ENCODE data around the gene LMF1.

Gene LMF1

DNA sequence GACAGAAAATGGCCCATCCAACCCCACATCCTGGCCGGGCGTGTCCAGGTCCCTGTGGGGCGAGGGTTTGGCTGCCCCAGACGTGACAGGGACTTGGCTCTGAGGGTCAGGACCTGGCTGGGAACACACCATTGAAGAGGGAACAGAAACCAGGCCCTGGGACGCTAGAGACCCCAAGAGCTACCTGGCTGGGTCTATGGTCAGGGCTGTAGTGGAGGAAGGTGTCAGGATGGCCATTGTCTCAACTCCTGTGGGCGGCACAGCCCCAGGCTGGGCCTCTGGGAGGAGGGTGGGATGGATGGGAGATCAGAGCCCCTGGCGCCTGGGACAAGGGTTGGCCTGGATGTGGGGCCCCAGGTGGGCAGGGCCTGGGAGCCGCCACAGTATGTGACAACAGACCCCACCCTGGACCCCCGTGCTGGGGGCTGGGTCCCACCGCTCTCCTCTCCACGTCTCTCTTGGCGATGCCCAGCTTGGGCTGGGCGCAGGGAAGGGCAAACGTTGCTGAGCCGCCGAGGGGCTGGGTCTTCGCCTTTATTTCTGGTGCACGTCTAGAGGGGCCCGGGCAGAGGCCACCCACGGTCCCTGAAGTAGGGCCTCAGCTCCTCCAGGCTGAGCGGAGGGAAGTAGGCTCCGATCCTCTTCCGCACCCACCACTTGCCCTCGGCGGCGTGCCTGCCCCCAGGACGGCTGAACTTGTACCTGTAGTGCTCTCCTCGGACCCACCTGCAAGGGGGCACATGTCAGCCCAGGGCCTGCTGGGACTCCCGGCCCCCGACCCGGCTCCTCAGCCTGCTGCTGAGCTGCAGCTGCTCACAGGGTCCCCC lies 116.6 kb downstream of the LMF1 start:
- no peak for DNase-seq

DNA sequence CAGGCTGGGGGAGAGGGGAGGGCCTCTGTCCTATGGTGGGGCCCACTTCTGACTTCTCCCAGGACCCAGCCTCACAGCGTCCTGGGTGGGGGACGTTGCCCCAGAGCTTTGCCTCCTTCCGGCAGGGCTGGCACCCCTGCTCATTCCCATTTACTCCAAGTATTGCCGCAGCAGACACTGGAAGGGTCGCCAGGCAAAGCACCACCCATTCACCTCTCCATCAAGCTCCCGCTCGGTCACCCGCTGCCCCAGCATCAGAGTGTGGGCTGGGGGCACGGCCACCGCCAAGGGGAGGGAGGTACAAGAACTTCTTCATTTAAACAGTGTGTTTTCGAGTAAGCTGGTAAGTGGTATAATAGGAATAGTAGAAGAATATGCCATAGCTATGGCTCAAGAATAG lies 117.5 kb downstream of the LMF1 start:
- DNase-seq: peak in 1 of 51 donors; percentile 48

DNA sequence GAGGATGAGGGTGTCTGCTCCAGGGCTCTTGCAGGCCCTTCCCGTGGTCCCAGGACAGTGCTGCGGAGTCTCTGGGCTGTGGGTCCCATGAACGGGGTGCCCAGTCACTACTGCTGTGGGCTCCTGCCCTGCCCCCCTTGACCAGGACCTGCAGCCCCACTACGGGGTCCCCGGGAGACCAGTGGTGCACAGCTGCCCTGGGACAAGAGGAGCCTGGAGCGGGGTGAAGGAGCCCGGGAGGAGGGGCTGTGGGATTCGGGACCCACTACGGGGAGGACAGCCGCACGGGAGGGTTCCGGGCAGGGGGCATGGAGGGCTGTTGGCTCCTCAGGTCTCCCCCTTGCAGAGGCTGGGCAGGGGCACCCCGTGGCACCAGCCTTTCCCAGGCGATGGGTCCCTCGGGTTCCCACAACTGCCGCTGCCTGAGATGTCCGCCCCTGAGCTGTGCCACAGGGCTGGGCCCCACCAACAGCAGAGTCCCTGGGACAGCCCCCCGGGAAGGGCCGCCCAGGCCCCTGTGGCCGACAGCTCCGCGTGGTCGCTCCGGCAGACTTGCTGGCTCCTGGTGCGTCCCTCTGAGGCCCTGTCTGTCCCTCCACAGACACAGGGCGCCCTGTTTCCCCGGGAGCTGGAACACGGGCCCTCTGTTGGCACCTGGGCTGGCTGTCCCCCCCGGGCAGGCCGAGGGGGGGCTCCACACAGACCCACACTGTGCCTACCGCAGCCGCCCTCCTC lies 118.2 kb downstream of the LMF1 start:
- DNase-seq: peak in 44 of 51 donors; percentile 7 to 83 (median 58)

DNA sequence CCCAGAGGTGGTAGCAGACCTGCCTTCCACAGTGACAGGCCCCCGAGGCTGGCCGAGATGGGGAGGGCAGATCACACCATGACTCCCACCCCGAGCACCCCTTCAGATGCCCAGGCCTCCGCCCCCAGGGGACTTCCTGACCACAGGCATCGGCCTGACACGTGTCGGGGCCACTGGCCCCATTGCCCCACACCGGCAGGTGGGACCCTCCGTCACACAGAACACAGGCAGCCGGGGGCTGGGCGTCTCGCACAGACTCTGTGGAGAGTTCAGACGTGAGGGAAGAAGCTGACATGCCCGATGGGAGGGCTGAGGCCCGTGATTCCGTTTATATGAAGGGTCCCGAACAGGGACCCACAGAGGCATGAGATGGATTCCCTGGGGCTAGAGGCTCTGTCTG lies 118.9 kb downstream of the LMF1 start:
- no peak for DNase-seq

DNA sequence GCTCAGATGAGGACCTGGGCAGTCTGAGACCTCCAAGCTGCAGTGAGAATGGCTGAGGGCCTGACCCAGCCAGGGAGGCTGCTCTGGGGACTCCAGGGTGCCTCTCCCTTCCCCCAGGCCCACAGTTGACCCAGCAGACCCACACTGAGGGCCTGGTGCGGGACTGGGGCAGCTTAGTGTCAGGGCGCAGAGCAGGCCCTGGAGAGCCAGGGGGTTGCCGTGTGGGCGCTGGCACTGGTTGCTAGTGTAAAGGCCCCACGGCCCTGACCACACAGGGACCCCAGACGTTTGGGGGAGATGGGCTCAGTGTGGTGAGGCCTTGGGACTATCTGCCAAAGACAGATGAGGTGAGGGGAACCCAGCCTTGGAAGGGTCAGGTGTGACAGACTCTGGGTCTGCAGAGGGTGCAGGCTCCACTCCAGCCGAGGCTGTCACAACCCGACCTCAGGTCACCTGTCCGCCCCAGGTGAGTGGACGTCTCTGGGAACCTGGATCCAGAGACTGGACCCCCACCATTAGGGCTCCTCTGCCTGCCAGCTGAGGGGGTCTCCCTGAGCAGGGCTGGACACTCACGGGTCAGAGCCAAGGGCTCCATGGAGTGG lies 119.5 kb downstream of the LMF1 start:
- no peak for DNase-seq

DNA sequence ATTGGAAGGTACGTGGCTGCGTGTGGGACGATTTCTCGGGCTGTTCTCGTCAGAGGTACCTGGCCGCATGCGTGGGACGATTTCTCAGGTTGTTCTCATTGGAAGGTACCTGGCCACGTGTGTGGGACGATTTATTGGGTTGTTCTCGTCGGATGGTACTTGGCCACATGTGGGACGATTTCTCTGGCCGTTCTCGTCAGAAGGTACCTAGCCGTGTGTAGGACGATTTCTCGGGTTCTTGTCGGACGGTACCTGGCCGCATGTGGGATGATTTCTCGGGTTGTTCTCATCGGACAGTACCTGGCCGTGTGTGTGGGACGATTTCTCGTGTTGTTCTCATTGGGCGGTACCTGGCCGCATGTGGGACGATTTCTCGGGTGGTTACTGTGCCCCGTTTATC lies 120.1 kb downstream of the LMF1 start:
- DNase-seq: no peak

DNA sequence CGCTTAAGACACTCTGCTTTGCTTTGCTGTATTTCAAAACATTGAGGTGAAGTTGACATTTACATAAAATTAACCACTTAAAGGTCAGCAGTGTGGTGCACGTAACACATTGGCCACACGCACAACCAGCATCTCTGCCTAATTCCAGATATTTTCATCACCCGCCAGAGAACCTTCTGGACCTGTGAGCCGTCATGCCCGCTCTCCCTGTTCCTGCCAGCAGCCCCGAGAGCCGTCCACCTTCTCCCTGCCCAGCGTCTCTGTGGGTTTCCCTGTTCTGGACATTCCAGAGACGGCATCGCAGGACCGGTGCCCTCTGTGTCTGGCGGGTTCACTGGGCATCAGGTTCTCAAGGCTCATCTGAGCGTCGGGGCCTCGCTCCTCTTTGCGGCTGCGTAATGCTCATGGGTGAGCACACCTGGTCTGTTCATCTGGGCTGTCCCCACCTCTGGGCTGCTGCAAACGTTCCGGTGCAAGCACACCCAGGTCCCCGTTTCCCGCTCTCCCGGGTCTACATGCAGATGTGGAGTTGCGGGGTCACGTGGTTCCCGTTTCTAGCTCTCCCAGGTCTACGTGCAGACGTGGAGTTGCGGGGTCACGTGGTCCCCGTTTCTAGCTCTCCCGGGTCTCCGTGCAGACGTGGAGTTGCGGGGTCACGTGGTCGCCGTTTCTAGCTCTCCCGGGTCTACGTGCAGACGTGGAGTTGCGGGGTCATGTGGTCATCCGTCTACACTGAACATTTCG lies 122.1 kb downstream of the LMF1 start:
- DNase-seq: no peak

DNA sequence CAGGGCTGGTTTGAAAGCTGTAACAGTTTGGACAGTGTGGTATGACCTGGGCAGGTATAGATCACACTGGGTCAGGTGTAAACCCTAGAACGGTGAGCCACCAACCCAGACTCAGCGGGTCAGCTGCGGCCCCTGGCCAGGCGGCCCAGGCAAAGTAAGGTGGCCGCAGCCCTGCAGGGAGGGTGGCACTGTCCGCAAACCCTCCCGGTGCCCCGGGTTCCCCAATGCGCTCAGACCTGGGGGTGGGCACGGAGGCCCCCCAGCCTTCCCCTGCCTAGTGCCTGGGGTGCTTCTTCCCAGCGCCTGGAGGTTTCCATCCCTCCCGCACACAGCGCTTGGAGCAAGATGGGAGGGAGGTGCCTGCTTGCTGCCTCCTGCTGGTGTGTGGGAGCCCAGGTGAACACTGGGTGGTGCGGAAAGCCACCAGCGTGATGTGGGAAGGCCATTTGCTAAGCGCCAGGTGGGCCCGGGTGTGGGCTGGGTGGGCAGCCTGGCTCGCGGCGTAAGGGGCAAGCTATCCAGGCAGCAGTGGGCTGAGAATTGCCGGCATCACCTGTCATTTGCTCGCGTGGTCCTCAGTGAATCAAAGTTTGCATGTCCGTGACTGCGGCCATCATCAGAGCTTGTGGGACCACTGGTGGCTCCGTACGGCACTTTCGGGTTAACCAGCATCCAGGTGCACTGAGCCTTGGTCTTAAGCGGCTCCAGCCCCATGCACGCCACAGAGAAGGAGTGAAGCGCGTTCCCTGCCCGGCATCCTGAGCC lies 122.9 kb downstream of the LMF1 start:
- no peak for DNase-seq

DNA sequence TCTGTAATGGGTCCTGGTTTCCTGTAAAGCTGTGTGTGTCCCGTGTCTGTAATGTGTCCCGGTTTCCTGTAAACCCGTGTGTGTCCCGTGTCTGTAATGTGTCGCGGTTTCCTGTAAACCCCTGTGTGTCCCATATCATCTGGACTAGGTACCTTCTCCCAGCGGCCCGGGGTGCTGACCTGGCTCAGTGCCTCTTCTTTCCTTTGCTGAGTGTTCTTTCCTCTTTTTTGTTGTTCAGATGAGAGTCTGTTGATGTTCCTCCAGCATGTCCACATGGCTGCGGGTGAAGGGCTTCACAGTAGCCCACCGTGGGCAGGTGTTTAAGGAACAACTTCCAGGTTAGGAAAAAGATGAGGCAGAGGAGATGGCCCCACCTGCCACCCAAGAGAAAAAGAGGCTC lies 123.6 kb downstream of the LMF1 start:
- DNase-seq: no peak

DNA sequence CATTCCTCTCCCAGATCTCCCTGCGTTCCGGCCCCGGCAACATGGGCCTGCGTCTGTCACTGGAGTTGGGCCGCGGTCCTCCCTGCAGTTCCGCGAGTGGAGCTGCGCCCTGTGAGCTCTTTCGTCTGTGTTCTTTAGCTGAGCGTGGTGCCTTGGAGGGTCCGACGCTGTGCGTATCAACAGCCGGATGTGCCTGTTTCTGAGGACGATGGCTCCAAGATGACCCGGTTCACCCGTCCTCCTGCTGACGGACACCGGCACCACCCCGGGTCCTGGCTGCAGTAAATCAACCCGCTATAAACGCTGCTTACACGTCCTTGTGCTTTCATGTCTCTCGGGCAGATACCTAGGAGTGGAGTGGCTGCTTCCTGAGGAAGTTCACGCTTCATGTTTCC lies 125.4 kb downstream of the LMF1 start:
- DNase-seq: no peak

DNA sequence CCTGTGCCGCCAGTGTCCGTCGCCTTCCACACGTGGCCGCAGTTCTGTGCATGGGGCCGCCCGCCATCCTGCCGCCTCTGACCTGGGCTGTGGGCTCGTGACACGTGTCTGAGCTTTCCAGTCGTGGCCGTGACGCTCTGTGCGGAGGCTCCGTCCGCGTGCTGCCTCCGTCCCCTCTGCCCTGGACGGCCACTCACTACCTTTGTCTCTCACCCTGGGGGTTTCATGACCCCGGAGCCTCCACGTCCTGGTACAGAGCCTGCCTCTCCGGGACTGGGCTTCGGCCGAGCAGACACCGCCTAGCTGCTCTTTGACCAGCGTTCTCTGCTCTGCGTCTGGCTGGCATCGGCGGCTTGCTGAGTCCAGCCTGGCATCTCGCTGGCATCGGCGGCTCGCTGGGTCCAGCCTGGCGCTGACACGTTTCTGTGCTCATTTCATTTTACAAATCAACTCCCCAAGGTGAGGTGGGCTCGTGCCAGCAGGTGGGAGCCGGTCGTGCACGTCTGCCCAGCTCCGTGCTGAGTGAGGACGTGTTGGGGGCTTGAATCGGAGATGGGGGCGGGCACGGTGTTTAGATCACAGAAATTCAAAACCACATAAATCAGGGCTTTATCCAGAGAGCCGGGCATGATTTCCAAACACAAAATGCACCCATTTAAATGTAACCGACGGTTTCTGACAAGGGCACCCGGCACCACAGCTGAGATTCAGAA lies 126.0 kb downstream of the LMF1 start:
- no peak for DNase-seq

DNA sequence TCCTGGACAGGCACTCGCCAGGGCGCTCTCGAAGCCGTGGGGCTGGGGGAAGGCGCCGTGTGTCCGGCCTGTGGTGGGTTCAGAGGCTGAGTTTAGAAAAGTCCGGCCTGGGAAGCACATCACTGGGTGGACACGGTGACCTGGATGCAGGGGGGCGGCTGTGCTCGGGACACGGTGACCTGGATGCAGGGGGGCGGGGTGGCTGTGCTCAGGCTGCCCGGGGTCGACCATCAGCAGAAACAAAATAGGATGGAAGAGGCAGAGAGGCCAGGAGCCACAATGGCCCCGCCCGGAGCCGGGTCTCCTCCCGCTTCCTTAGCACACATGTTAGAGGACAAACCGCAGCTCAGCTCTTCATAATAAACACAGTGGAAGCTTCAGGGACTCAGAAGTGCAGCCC lies 127.0 kb downstream of the LMF1 start:
- DNase-seq: no peak

DNA sequence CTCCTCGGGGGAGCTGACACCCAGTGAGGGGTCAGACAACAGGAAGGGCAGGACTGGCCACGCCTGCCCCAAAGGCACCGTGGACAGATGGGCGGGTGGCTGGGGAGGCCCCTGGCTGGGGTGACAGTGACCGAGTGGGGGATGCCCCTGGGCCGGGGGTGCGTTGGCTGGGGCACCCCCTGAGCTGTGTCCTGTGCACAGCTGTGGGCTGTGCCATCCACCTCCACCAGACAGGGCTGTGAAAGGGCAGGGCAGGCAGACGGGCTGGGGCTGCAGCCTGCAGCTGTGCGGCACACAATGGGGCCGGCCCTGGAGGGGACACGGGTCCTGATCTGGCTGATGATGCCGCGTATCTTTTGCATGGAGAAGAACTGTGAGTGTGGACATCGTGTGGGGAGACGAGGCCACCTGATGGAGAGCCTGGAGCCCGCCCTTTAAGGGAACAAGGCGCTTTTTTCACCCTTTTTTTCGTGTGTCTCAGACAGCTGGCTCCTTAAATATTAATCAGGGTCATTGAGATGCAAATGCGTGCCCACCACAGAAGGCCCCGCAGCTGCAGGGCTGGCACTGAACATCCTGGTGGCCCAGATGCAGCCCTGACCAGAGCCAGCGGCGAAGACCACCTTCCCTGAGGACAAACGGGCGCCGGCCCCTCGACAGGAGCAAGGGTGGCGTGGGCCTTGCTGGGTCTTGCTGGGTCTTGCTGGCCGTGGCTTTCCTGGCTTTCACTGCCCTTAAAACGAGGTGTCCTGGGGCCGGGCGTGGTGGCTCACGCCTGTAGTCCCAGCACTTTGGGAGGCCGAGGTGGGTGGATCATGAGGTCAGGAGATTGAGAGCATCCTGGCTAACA lies 127.8 kb downstream of the LMF1 start:
- DNase-seq: peak in 5 of 51 donors; percentile 9 to 60 (median 19)

DNA sequence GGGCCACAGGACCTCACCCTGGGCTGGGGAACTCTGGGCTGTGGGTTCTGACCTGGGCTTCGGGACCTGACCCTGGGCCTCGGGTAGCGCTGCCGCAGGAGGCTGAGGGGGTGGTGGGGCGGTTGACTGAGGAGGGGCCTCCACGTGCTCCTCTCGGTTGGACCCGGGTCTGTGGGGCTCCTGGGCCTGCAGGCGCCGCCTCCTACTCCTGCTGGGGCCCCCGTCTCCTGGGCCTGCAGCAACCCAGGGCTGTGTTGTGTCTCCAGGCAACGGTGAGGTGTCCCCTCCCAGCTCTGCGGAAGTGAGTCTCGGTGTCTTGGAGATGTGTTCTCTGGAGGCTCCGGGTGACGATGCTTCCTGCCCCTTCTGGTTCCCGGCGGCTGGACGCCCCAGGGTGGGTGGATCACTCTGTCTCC lies 128.7 kb downstream of the LMF1 start:
- peak in 24 of 51 donors; percentile 4 to 72 (median 39) for DNase-seq

DNA sequence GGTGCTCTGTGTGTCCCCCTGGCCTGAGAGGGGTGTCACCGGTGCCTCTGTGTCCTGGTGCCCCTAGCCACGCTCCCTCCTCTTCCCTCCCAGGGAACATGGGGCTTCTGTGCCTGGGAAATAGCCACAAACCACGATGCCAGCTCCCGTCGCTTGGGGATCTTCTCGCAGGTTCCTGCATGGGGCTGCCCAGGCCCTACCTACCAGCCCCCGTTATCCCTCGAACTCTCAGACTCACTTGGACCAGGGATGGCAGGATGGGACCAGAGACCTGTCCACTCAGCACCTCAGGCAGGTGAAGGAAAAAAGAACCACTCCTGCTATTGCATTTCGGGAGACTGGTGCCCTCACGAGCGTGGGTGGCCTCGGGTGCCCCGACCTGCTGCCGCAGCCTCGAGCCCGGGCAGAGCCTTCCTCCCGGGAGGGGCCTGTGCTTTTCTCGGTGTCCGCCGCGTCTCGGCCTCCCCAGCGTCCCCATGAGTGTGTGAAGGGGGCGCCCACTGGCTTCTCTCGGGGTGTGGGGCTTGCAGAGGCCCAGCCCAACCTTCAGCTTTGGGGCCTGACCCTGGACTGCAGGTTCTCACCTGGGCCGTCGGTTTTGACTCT lies 129.2 kb downstream of the LMF1 start:
- DNase-seq: no peak

DNA sequence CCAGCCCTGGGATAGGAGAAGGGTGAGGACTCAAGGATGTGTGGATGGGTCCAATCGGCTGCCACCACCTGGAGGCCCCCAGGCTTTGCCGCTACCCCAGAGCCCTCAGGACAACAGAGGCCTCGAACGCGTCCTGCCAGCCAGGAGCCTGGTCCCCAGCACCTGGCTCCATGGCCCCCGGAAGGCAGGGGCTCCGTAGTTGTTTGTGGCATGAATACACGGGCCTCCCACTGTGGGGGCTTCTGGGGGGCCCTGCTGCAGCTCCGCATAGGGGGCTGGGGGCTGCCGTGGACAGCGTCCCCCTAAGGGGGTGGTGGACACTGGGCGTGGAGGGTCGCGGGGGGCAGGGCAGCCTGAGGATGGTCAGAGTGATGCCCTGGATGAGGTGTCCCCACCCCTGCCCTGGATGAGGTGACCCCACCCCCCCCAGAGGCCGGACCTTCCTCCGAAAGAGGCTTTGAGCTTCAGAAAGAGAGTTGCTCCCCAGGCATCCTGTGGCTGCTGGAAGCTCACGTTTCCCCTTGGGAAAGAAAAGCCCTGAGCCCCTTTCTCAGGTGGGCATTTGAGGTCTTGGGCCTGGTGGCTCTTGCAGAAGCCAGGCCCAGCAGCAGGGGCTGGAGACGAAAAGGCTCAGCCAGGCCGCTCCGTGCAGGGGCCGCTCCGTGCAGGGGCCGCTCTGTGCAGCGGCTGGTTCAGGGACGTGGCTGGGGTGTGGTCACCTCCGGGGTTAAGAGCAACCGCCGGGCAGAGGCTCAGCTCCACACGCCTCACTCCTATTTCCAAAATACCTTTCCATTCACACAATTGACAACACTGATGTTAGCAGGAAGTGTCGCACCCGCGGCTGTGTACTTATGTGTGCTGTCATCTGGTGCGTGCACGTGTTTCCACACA lies 130.0 kb downstream of the LMF1 start:
- no peak for DNase-seq

DNA sequence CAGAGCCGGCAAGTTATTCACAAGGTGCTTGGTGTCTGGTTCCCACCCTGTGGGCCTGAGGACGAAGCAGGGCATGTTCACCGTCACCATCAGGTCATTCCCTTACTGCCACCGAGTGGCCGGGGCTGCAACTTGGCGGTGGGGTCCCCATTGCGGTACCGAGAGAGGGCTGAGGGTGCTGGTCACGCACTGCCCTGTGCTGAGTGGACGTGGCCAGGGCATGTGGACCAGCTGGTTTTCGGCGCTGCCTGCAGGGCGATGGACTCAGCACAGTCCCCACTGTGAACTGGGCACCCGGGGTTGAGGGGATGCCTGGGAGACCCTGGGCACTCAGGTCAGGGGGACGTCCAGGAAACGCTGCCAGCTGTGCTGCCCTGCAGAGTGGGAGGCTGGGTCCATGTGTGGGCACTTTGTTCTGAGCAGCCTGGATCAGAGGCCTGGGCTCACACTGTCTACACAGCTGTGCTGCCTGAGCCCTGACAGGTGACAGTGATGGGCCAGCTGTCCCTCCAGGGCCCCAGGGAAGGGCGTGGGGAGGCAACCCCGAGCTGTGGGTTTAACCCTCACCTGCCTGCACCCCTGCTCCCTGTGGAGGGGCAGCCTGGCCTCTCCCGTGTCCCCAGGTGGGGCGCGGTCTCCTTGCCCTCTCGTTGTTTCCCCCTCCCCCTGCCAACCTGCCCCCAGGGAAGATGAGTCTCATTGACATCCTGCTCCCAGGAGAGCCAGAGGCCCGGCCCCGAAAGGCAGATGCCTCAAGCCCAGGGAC lies 131.0 kb downstream of the LMF1 start:
- no peak for DNase-seq

All from hypothalamus (tissue), 51 donors.